HepG2 (cell line): ENCODE measurements around the gene IFITM10. TPM values are rescaled to one million over a fixed set of nuclear protein-coding genes. Genes with fewer than 3 reads are reported as not detected.
A peak's percentile ranks its signal among the peaks of the same experiment; 100 is the strongest.

Source experiments
- CEBPZ ChIP-seq: IDR thresholded peaks from 2 replicates; pipeline ENCODE4 v1.6.1; 2012; ENCODE audit warnings: low read length, improper control_type of control experiment
- CENPBD1 ChIP-seq: sonication (generic); formaldehyde crosslinking; IDR thresholded peaks from 2 replicates; pipeline ENCODE4 v1.8.0; 2022; ENCODE audit warnings: missing genetic modification reagents, low read depth, mild to moderate bottlenecking, borderline replicate concordance
- ELF3 ChIP-seq: IDR thresholded peaks from 2 replicates; pipeline ENCODE4 v1.6.1; 2016; ENCODE audit warnings: missing genetic modification reagents, missing compliant biosample characterization
- GTF2F1 ChIP-seq: fragments of 150-350 bp; IDR thresholded peaks from 2 replicates; pipeline ENCODE4 v1.6.1; 2014; ENCODE audit warnings: low read length
- KAT7 ChIP-seq: IDR thresholded peaks from 2 replicates; pipeline ENCODE4 v1.6.1; 2018; ENCODE audit warnings: borderline replicate concordance, missing compliant biosample characterization
- MAFG ChIP-seq: sonication (generic); formaldehyde crosslinking; IDR thresholded peaks from 2 replicates; pipeline ENCODE4 v1.5.1; 2020; ENCODE audit warnings: mild to moderate bottlenecking, missing genetic modification reagents
- MAFK ChIP-seq, 2 experiments: IDR thresholded peaks in 1 of 2; conservative IDR thresholded peaks in 1 of 2; 2 replicates each; pipeline ENCODE4 v1.6.1; 2011; ENCODE audit warnings: improper control_type of control experiment in 2 of 2, low read length in 2 of 2
- MTA1 ChIP-seq: sonication (generic); formaldehyde crosslinking; IDR thresholded peaks from 2 replicates; pipeline ENCODE4 v1.4.0; 2020; ENCODE audit warnings: missing genetic modification reagents, mild to moderate bottlenecking, borderline replicate concordance
- NR1H2 ChIP-seq: sonication (generic); formaldehyde crosslinking; IDR thresholded peaks from 2 replicates; pipeline ENCODE4 v1.8.1; 2022; ENCODE audit warnings: low read depth, missing genetic modification reagents, borderline replicate concordance
- PAF1 ChIP-seq: IDR thresholded peaks from 2 replicates; pipeline ENCODE4 v1.6.1; 2016; ENCODE audit warnings: missing genetic modification reagents, missing compliant biosample characterization
- PCBP1 ChIP-seq: fragments of 200-400 bp; formaldehyde crosslinking; IDR thresholded peaks from 2 replicates; pipeline ENCODE4 v1.6.1; 2017; ENCODE audit warnings: mild to moderate bottlenecking, low read depth, low read length, borderline replicate concordance
- RXRB ChIP-seq: IDR thresholded peaks from 2 replicates; pipeline ENCODE4 v1.6.1; 2016; ENCODE audit warnings: borderline replicate concordance, missing genetic modification reagents, missing compliant biosample characterization
- SATB2 ChIP-seq: sonication (generic); formaldehyde crosslinking; IDR thresholded peaks from 2 replicates; pipeline ENCODE4 v1.5.0; 2020; ENCODE audit warnings: missing genetic modification reagents
- TIGD3 ChIP-seq: sonication (generic); formaldehyde crosslinking; IDR thresholded peaks from 2 replicates; pipeline ENCODE4 v1.5.1; 2020; ENCODE audit warnings: mild to moderate bottlenecking, missing genetic modification reagents, borderline replicate concordance
- WIZ ChIP-seq: sonication (generic); formaldehyde crosslinking; IDR thresholded peaks from 2 replicates; pipeline ENCODE4 v1.5.1; 2020; ENCODE audit warnings: mild to moderate bottlenecking, missing genetic modification reagents
- ZBTB7B ChIP-seq: sonication (generic); formaldehyde crosslinking; IDR thresholded peaks from 2 replicates; pipeline ENCODE4 v1.4.0; 2020; ENCODE audit warnings: missing genetic modification reagents
- ZNF556 ChIP-seq: sonication (generic); formaldehyde crosslinking; IDR thresholded peaks from 2 replicates; pipeline ENCODE4 v1.4.0; 2020; ENCODE audit warnings: mild to moderate bottlenecking, missing genetic modification reagents, borderline replicate concordance
- ZNF629 ChIP-seq: sonication (generic); formaldehyde crosslinking; conservative IDR thresholded peaks from 2 replicates; pipeline ENCODE4 v1.5.0; 2020; ENCODE audit warnings: missing genetic modification reagents
- ZNF878 ChIP-seq: sonication (generic); formaldehyde crosslinking; IDR thresholded peaks from 2 replicates; pipeline ENCODE4 v1.8.1; 2023; ENCODE audit warnings: mild to moderate bottlenecking, missing genetic modification reagents, moderate library complexity
- polyA plus RNA-seq, 8 experiments: library from polyadenylated mRNA; depleted of rRNA in 3 of 8; stranded (reverse) in 7 of 8; unstranded in 1 of 8; fragments of >200 nt; fragmentation: Illumina TruSeq in 4 of 8; extraction: Trizol in 4 of 8; gene quantifications; 2 replicates each; pipeline versions ENCODE4 v1.2.1 to v1.2.3, GENCODE V29; 2011 to 2016; ENCODE audit warnings: low read depth in 4 of 8, missing spikeins in 1 of 8, mixed read lengths in 1 of 8; ENCODE audit not compliant: insufficient read depth in 1 of 8
- total RNA-seq, 5 experiments: library from RNA; depleted of rRNA; stranded (reverse); fragments of >200 nt; fragmentation: Illumina TruSeq; extraction: Trizol; gene quantifications; 2 replicates each; pipeline ENCODE4 v1.2.3, GENCODE V29; 2016; ENCODE audit warnings: low read depth in 1 of 5
- TF ChIP-seq, protein P1 (sequence below): sonication (generic); formaldehyde crosslinking; IDR thresholded peaks from 2 replicates; pipeline ENCODE4 v1.4.0; 2020; ENCODE audit warnings: mild to moderate bottlenecking, low read depth, missing genetic modification reagents
- TF ChIP-seq, protein P2 (sequence below): sonication (generic); formaldehyde crosslinking; IDR thresholded peaks from 2 replicates; pipeline ENCODE4 v1.8.0; 2022; ENCODE audit warnings: missing genetic modification reagents, mild to moderate bottlenecking, inconsistent platforms, borderline replicate concordance

The IFITM10 gene
- total and polyA plus RNA-seq, 2 of the 13 experiments (the other 11 are each of a cell fraction or from before 2014, with no cell fraction given) = 0.09 to 0.13 TPM

GRCh38 chr11:1691026-1691877, 59.1 kb downstream of the IFITM10 start (continued):
- TF ChIP-seq, protein P1, sequence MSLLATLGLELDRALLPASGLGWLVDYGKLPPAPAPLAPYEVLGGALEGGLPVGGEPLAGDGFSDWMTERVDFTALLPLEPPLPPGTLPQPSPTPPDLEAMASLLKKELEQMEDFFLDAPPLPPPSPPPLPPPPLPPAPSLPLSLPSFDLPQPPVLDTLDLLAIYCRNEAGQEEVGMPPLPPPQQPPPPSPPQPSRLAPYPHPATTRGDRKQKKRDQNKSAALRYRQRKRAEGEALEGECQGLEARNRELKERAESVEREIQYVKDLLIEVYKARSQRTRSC (CRISPR knock-in tag) = no peak; the same call in 1 of the 2 replicates
- TF ChIP-seq PCBP1 (no peak), PAF1 (CRISPR knock-in tag) (peak; percentile 86; the same call in 1 of the 2 replicates), SATB2 (CRISPR knock-in tag) (peak; percentile 89; the same call in 1 of the 2 replicates), MAFK (conservative IDR thresholded peaks at IDR 0.05 in 1 of 2, IDR thresholded peaks at IDR 0.05 in 1 of 2; ENCODE audit: low read length in 2 of 2) (no peak), NR1H2 (CRISPR knock-in tag) (no peak; the same call in none of the 2 replicates), KAT7 (CRISPR knock-in tag) (peak; percentile 57; the same call in 1 of the 2 replicates), CEBPZ (no peak), RXRB (CRISPR knock-in tag) (peak; percentile 97), TIGD3 (no peak), ZNF629 (CRISPR knock-in tag) (no peak), MTA1 (CRISPR knock-in tag) (peak; percentile 96), ELF3 (CRISPR knock-in tag) (peak; percentile 93), CENPBD1 (CRISPR knock-in tag) (no peak), MAFG (CRISPR knock-in tag) (no peak), ZNF878 (peak; percentile 84; the same call in 1 of the 2 replicates), GTF2F1 (no peak), ZBTB7B (CRISPR knock-in tag) (peak; percentile 100), ZNF556 (CRISPR knock-in tag) (peak; percentile 68; the same call in 1 of the 2 replicates), WIZ (CRISPR knock-in tag) (peak; percentile 22; the same call in 1 of the 2 replicates)
- TF ChIP-seq, protein P2, sequence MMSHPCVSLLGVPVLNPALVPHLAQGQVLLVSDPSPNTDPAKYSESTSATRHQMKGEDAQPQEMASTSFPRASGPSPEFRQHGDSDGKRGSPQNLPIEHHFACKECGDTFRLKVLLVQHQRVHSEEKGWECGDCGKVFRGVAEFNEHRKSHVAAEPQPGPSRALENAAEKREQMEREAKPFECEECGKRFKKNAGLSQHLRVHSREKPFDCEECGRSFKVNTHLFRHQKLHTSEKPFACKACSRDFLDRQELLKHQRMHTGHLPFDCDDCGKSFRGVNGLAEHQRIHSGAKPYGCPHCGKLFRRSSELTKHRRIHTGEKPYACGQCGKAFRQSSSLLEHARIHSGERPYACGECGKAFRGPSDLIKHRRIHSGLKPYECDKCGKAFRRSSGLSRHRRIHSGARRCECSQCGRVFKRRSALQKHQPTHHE (CRISPR knock-in tag) = no peak; the same call in none of the 2 replicates
